UCSD-AML1 (cell line): Measurements from ENCODE around the gene LTBP1.

Experiments used
- DNase-seq: peaks from one replicate; lab custom pipeline; 2025; ENCODE audit not compliant: unreplicated experiment; lab: John Stamatoyannopoulos, UW

The LTBP1 gene

GRCh38 chr2:33395655-33396249 lies 449.0 kb downstream of the LTBP1 start:
- DNase-seq: peak; percentile 50

- no peak for DNase-seq
Observed at GRCh38 chr2:33404321-33404720, 457.6 kb downstream of the LTBP1 start.

- no peak for DNase-seq
Observed at GRCh38 chr2:33406622-33407021, 459.9 kb downstream of the LTBP1 start.

GRCh38 chr2:33408109-33408508 lies 461.4 kb downstream of the LTBP1 start:
- DNase-seq: no peak

DNA sequence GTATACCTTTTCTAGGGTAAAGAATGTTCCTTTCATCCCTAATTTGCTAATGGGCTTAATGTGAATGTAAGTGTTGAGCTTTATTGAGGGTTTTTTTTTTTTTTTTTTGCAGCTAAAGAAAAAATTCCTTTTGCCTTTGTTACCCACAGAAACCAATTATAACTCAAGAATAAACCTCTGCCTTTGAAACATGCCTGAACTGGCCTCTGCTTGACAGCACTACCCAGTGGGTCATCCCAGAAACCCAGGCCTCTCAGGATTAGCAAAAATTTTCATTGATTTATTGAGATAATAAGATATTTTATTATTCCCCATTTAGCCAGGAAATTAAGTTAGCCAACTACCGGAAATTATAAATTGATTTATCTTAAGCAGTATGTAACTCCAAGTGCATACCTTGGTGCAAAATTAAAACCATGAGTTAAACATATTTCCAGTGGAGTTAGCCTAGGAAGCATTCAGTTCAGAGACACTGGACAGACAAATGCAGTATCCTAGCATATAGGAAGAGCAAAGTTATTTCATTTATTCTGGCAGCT lies 462.7 kb downstream of the LTBP1 start:
- DNase-seq: no peak

GRCh38 chr2:33411765-33412164 lies 465.0 kb downstream of the LTBP1 start:
- no peak for DNase-seq

- no peak for DNase-seq
Observed at GRCh38 chr2:33412920-33413319, 466.2 kb downstream of the LTBP1 start.

DNA sequence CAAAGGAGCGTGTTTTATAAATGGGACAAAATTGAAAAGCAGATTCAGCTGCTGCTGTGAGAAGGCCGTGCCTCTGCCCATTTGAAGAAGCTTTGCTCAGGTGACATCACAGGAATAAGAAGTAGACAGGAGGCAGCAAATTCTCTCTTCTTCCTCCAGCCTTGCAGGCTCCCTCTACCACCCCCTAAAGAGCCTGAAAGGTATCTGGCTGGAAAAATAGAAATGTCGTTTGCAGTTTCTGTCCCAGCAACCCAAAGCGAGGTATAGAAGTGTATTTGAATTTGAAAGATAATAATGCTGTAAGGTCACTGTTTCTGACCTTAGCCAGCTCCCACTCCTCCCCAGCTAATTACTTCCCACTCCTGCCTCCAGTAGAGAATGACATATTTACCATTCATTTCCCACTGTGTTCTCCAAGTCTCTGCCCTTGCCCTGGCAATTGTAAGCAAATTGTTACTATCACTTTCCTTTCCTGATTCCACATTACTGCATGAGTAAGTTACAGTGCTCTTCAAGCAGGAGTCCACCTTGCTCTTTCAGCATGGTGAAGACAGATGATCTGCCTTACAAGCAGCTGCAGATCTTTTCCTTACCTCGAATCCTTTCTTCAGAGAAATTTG lies 472.9 kb downstream of the LTBP1 start:
- DNase-seq: no peak

DNA sequence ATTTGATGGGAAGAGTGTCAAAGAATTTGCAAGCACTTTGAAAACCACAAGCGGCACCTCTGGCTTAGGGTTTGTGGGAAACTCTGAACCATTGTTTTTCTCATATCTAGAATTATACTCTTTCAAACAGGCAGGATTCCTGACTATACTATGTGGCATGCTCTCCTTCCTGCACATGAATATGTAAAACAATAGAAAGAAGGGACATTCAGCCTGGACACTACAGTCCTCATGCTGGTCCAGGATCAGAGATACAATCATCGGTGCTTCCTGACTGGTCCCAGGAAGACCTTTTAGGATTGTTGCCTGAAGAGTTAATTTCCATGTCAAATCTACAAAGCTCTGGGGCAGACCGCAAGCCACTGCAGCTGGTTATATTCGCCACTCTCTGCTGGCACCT lies 474.0 kb downstream of the LTBP1 start:
- no peak for DNase-seq

DNA sequence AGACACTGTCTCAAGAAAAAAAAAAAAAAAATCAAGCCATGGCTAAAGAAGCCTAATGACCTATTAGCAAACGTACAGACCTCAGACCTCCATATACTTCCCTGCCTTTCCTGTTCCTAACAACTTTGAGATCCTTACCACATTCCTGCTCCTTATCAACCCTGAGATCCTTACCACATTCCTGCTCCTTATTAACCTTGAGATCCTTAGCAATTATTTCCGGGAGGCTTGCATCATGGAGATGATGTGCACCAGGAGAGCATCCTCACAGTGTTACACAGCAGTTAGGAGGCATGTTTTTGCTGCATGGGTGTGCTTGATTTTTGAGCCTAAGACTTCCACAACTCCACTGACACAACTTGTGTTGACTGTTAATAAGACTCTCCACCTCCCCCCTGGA lies 475.1 kb downstream of the LTBP1 start:
- no peak for DNase-seq

- no peak for DNase-seq
Observed at GRCh38 chr2:33425161-33425560, 478.4 kb downstream of the LTBP1 start.

DNA sequence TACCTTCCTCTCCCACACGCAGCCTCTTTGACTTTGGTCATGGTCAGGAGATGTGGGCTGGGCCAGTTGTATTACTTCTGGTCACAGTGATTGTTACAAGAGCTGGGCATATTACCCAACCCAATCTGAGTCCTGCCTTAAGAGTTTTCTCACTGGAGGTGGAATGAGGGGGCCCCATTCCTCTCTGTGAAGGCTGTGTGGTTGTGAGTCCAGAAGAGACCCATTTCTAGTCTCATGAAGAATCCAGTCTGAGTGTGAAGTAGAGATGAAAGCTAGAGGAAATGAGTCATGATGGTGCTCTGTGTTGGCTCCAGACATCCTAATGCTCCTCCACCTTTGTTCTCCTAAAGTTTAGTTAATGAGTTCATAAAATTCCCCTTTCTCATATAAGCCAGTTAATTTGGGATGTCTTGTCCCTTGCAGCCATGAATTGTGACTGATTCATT lies 478.9 kb downstream of the LTBP1 start:
- no peak for DNase-seq

DNA sequence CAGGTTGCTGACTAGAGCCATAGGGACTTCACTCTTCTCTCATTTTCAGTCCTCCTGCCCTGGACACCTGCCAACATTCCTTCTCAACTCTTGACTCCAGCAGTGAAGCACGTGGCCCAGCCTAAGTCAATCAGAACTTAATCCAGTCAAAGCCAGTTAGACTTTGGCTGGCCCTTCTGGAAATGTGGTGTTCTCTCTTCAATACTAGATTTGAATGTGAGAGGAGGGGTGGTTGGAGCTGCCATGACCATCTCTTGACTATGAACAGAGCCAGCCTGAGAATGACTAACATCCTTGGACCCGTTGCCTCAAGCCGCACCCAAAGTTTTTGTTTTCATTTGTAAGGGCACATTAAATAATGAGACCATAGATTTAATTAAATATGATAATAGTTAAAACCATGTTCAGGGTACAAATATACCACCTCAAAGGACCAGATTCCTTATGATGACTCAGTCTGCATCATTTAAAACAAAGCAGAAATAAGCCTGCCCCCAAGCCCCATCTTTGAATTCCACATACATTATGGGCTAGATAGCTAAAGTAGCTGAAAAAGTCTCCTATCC lies 480.0 kb downstream of the LTBP1 start:
- DNase-seq: no peak

DNA sequence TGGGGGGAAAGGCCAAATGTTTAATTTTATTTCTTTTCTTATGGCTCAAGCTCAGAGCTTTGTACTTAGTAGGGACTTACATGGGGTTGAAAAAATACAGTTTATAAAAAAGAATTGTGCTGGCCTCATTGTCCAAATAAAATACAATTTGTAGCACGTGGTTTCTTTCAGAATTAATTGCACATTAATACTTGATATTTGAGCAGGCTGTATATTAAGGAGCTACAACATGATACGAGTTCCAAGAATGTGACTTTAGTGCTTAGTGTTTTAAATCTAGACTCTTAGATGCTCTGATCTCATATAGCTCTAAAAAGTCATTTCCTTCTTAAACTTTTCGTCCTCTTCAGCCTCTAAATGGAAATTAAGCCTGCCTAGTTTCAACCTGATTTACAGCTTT lies 483.3 kb downstream of the LTBP1 start:
- DNase-seq: no peak

- no peak for DNase-seq
Observed at GRCh38 chr2:33430856-33431255, 484.1 kb downstream of the LTBP1 start.

GRCh38 chr2:33432871-33433270 lies 486.1 kb downstream of the LTBP1 start:
- no peak for DNase-seq

DNA sequence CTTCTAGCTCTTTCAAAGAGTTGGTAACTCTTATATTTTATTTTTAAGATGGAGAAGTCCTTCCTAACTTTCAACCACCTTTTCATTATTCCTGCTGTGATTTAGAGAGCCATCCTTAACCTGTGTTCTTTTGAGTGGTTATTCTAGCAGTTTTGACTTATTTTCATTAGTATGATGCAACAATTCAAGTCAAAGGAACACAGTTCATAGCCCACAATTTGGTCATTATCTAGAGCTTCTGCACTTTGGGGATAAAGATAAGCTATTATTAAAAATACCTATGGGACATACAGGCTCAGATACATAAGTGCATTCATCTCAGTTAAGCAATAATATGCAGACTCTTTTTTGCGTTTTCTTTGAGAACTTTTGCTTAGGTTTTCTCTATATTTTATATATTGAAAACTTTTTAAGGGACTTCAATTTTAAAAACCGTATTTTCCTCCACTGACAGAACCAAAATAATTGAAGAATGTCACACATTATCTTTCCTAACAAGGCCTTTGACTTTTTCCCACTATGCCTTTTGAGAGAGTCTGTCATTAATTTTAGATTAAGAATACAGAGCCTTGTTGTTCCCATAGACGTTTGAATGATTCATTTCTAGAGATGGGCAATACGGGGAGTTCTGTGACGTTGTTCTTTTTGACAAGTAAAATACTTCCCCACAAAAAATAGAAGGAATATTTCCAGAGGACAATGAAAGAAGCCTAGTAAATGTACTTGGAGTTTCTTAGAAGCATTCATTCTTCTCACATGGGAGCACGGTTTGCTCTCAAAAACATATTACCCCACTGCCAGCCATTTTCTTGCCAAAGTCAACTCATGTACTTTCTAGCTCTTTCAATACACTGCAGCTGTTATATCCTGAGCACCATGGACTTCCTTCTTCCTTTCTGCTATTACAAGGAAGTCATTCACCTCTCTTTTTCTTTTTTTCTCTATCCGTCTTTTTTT lies 486.8 kb downstream of the LTBP1 start:
- no peak for DNase-seq

DNA sequence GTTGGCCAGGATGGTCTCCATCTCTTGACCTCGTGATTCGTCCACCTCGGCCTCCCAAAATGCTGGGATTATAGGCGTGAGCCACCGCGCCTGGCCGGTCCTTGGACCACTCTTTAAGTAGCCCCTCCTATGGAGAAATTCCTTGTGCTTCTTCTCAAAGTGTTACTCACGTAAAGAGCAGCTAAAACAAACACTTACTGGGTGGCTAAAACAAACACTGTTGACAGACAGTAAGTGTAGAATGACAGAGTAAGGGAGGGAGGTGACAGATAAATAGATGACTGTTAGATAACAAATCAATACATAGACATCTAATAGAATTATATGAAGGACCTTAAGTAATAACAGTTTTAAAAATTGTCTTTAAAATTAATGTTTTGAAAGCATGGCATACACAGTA lies 488.8 kb downstream of the LTBP1 start:
- no peak for DNase-seq

DNA sequence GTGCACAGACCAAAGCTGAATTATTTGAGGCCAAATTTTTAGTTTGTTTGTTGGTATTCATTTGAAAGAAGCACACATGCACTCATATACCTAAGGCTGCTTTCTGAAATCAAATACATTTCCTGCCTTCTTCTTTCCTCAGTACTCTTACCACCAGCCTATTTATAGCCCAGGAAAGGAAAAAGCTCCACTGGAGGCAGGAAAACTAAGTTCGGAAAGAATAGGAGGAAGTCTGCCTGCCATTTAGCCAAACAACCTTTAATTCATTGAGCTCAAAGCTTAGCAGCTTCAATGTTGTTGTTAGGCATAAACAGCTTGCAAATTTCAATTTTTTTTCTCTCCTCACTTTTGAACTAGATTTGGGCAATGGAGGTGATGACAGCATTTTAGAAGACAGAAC lies 489.3 kb downstream of the LTBP1 start:
- no peak for DNase-seq

DNA sequence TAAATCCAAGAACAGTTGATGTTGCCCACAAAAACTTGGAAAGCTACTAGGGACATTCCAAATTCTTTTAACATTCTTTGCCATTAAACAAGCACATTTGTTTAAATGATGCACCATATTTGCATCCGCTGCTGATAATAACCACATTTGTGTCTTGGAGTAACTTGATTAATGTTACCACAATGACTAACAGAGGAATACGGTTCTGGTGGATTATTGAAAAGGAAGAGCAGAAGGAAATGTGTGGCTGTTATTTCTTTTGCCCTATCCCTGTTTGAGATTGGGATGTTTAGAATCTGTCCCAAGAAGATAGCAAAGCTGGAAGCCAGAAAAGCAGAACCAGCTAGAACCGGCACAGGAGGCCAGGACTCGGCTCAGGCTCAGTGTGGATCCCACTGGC lies 490.5 kb downstream of the LTBP1 start:
- peak; percentile 50 for DNase-seq

- no peak for DNase-seq
Observed at GRCh38 chr2:33437815-33438214, 491.1 kb downstream of the LTBP1 start.
